Spleen (tissue), 7 donors: Measurements from ENCODE around the gene VAC14.

Experiments used
- POLR2A ChIP-seq, 3 donors: fragments of 450-650 bp; IDR thresholded peaks; one replicate each; pipeline ENCODE4 v1.5.1; 2017; ENCODE audit warnings: antibody characterized with exemption in 3 of 3, mild to moderate bottlenecking in 1 of 3
- POLR2AphosphoS5 ChIP-seq, 3 donors: sonication (generic); formaldehyde crosslinking; IDR thresholded peaks; one replicate each; pipeline ENCODE4 v1.5.1; 2017; ENCODE audit warnings: antibody characterized with exemption in 3 of 3
- TF ChIP-seq, protein P1 (sequence below), 11 experiments: fragments of 200-600 bp in 7 of 11; fragments of 450-650 bp in 4 of 11; sonication (generic) in 4 of 11; IDR thresholded peaks in 8 of 11; conservative IDR thresholded peaks in 3 of 11; 1 replicate in 7 of 11; 2 replicates in 4 of 11; pipeline versions ENCODE4 v1.4.0 to v1.8.0; 2016 to 2021; ENCODE audit warnings: antibody characterized with exemption in 11 of 11, inconsistent platforms in 4 of 11, mild to moderate bottlenecking in 1 of 11
- donor health status: DM: no; HTN: no; CAD: no; lungs with moderate emphysema.
- donor health status: DM: no; HTN: no; CAD: no.
- donor health status: DM: no; HTN: no; CAD: no.

DNA sequence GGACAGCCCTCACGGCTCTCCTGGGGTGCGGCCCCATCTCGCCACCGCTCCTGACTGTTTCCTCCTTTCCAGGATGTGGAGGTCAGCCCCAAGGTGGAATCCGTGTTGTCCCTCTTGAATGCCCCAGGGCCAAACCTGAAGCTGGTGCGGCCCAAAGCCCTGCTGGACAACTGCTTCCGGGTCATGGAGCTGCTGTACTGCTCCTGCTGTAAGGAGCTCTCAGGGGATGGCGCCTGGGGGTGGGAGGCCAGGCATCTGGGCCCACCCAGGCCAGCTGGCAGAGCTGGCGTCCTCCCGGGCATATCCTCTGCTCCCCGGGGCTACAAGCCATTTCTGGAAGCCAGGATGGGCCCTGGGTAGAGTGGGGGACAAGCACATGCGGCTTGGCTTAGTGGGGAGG, 141.4 kb downstream of the VAC14 start:
- TF ChIP-seq POLR2AphosphoS5 (IDR thresholded peaks at IDR 0.05) (peak in 2 of 3 donors; percentile 45 to 65), POLR2A (IDR thresholded peaks at IDR 0.05) (no peak)
- TF ChIP-seq, protein P1, sequence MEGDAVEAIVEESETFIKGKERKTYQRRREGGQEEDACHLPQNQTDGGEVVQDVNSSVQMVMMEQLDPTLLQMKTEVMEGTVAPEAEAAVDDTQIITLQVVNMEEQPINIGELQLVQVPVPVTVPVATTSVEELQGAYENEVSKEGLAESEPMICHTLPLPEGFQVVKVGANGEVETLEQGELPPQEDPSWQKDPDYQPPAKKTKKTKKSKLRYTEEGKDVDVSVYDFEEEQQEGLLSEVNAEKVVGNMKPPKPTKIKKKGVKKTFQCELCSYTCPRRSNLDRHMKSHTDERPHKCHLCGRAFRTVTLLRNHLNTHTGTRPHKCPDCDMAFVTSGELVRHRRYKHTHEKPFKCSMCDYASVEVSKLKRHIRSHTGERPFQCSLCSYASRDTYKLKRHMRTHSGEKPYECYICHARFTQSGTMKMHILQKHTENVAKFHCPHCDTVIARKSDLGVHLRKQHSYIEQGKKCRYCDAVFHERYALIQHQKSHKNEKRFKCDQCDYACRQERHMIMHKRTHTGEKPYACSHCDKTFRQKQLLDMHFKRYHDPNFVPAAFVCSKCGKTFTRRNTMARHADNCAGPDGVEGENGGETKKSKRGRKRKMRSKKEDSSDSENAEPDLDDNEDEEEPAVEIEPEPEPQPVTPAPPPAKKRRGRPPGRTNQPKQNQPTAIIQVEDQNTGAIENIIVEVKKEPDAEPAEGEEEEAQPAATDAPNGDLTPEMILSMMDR (IDR thresholded peaks at IDR 0.05 in 8 of 11, conservative IDR thresholded peaks at IDR 0.05 in 3 of 11) = no peak
